ENCODE measurements around the gene LRWD1.

DNA sequence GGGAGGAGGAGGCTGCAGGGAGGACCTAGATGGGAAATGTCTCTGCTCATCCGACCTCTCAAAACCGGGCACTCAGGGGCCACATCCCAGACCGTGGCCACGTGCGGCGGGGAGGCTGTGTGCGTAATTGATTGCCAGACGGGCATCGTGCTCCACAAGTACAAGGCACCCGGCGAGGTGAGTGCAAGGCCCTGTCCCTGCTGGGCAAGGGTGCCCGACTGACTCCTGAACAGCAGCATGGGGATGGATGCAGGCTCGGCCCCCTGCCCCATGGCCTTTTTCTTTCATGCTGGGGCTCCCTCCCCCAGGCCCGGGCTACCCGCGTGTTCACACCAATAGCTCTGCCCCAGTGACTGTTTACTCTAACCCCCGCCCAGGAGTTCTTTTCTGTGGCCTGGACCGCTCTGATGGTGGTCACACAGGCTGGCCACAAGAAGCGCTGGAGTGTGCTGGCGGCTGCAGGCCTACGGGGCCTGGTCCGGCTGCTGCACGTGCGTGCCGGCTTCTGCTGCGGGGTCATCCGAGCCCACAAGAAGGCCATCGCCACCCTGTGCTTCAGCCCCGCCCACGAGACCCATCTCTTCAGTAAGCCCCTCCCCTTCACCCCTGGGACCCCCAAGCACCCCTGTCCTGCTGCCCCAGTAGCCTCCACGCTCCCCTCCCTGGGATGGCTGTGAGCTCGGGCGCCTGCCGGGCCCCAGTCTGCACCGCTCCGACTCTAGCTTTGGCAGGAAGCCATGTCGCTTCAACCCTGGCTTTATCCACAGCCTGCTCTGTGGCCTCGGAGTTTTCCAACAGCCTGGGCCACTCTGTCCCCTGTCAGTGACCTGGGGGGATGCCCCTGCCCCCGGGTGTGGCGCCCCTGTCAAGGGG, 3.9 kb downstream of the LRWD1 start:
- TF ChIP-seq, protein P1, sequence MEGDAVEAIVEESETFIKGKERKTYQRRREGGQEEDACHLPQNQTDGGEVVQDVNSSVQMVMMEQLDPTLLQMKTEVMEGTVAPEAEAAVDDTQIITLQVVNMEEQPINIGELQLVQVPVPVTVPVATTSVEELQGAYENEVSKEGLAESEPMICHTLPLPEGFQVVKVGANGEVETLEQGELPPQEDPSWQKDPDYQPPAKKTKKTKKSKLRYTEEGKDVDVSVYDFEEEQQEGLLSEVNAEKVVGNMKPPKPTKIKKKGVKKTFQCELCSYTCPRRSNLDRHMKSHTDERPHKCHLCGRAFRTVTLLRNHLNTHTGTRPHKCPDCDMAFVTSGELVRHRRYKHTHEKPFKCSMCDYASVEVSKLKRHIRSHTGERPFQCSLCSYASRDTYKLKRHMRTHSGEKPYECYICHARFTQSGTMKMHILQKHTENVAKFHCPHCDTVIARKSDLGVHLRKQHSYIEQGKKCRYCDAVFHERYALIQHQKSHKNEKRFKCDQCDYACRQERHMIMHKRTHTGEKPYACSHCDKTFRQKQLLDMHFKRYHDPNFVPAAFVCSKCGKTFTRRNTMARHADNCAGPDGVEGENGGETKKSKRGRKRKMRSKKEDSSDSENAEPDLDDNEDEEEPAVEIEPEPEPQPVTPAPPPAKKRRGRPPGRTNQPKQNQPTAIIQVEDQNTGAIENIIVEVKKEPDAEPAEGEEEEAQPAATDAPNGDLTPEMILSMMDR (IDR thresholded peaks at IDR 0.05) = no peak
- no peak for TF ChIP-seq POLR2A (IDR thresholded peaks at IDR 0.05)

Measured in Peyer's patch (tissue), 4 donors.